Measurements from ENCODE around the gene CLPTM1. TPM values are rescaled to one million over a fixed set of nuclear protein-coding genes. Genes with fewer than 3 reads are reported as not detected.

Gene CLPTM1
- total RNA-seq, 2 donors from 2014 or later, result 82.7 to 94.4 TPM

- DNase-seq, result no peak
- Histone ChIP-seq H3K36me3 (ENCODE audit: control insufficient read depth, insufficient read depth, low read length) (peaks cover 6% of the 10 kb centered on the region), H3K27ac (ENCODE audit: low read depth, low read length) (no peak overlapping the region), H3K9me3 (ENCODE audit: control insufficient read depth, low read length) (no peaks in the 10 kb centered on the region), H3K4me1 (ENCODE audit: control insufficient read depth, insufficient read depth, low read length) (no peaks in the 10 kb centered on the region), H3K27me3 (ENCODE audit: control insufficient read depth, insufficient read depth, low read length, poor library complexity, severe bottlenecking) (no peaks in the 10 kb centered on the region), H3K9ac (ENCODE audit: extremely low read depth, low read length, poor library complexity, severe bottlenecking) (no peak overlapping the region), H3K4me3 (ENCODE audit: low read length) (no peak overlapping the region)
- no peak overlapping the region for H3K4me3 Mint-ChIP-seq
- no peak overlapping the region for H3K27ac Mint-ChIP-seq
- TF ChIP-seq CTCF (conservative IDR thresholded peaks at IDR 0.05), result no peak
- no peaks in the 10 kb centered on the region for H3K27me3 Mint-ChIP-seq (ENCODE audit: insufficient read depth)
- 93 to 100% methylated on average over 2 to 14 of the region's 14 CpGs for WGBS, 2 experiments (ENCODE audit: insufficient coverage in 1 of 2, insufficient read length in 1 of 2)
- no peaks in the 10 kb centered on the region for H3K9me3 Mint-ChIP-seq
- peaks cover 21% of the 10 kb centered on the region for H3K36me3 Mint-ChIP-seq (ENCODE audit: low read depth)
- H3K4me1 Mint-ChIP-seq, result no peaks in the 10 kb centered on the region
Observed at GRCh38 chr19:45021971-45022370, 66.8 kb downstream of the CLPTM1 start.

GRCh38 chr19:45023048-45023447, 67.9 kb downstream of the CLPTM1 start:
- peaks cover 27% of the 10 kb centered on the region for H3K36me3 Mint-ChIP-seq (ENCODE audit: low read depth)
- H3K4me1 Mint-ChIP-seq, result no peaks in the 10 kb centered on the region
- 90 to 97% methylated on average over 3 to 4 of the region's 4 CpGs for WGBS, 2 experiments (ENCODE audit: insufficient coverage in 1 of 2, insufficient read length in 1 of 2)

GRCh38 chr19:45025264-45025663, 70.1 kb downstream of the CLPTM1 start:
- no peak overlapping the region for H3K27ac ChIP-seq (ENCODE audit: low read depth, low read length)
- H3K4me3 ChIP-seq (ENCODE audit: low read length), result no peak overlapping the region
- peaks cover 2% of the 10 kb centered on the region for H3K36me3 ChIP-seq (ENCODE audit: control insufficient read depth, insufficient read depth, low read length)
- H3K36me3 Mint-ChIP-seq (ENCODE audit: low read depth), result peaks cover 27% of the 10 kb centered on the region
- H3K27ac Mint-ChIP-seq, result no peak overlapping the region
- no peaks in the 10 kb centered on the region for H3K4me1 ChIP-seq (ENCODE audit: control insufficient read depth, insufficient read depth, low read length)
- H3K27me3 ChIP-seq (ENCODE audit: control insufficient read depth, insufficient read depth, low read length, poor library complexity, severe bottlenecking), result no peaks in the 10 kb centered on the region
- H3K27me3 Mint-ChIP-seq (ENCODE audit: insufficient read depth), result no peaks in the 10 kb centered on the region
- TF ChIP-seq CTCF (conservative IDR thresholded peaks at IDR 0.05), result no peak
- 90 to 100% methylated on average over 4 to 8 of the region's 9 CpGs for WGBS, 2 experiments (ENCODE audit: insufficient coverage in 1 of 2, insufficient read length in 1 of 2)
- no peak overlapping the region for H3K4me3 Mint-ChIP-seq
- DNase-seq, result no peak
- no peaks in the 10 kb centered on the region for H3K9me3 ChIP-seq (ENCODE audit: control insufficient read depth, low read length)
- H3K9ac ChIP-seq (ENCODE audit: extremely low read depth, low read length, poor library complexity, severe bottlenecking), result no peak overlapping the region
- H3K9me3 Mint-ChIP-seq, result no peaks in the 10 kb centered on the region
- H3K4me1 Mint-ChIP-seq, result no peaks in the 10 kb centered on the region

More at GRCh38 chr19:45023048-45023447, 67.9 kb downstream of the CLPTM1 start:
- Mint-ChIP-seq H3K27me3 (ENCODE audit: insufficient read depth) (no peaks in the 10 kb centered on the region), H3K4me3 (no peak overlapping the region), H3K27ac (no peak overlapping the region), H3K9me3 (no peaks in the 10 kb centered on the region)
- Histone ChIP-seq H3K9me3 (ENCODE audit: control insufficient read depth, low read length) (no peaks in the 10 kb centered on the region), H3K4me1 (ENCODE audit: control insufficient read depth, insufficient read depth, low read length) (no peaks in the 10 kb centered on the region), H3K36me3 (ENCODE audit: control insufficient read depth, insufficient read depth, low read length) (peaks cover 6% of the 10 kb centered on the region), H3K27ac (ENCODE audit: low read depth, low read length) (no peak overlapping the region), H3K27me3 (ENCODE audit: control insufficient read depth, insufficient read depth, low read length, poor library complexity, severe bottlenecking) (no peaks in the 10 kb centered on the region), H3K9ac (ENCODE audit: extremely low read depth, low read length, poor library complexity, severe bottlenecking) (no peak overlapping the region), H3K4me3 (ENCODE audit: low read length) (no peak overlapping the region)
- no peak for DNase-seq
- TF ChIP-seq CTCF (conservative IDR thresholded peaks at IDR 0.05), result no peak

Data from endodermal cell (in vitro differentiated cells).